ENCODE results near the gene CLDN3.

DNA sequence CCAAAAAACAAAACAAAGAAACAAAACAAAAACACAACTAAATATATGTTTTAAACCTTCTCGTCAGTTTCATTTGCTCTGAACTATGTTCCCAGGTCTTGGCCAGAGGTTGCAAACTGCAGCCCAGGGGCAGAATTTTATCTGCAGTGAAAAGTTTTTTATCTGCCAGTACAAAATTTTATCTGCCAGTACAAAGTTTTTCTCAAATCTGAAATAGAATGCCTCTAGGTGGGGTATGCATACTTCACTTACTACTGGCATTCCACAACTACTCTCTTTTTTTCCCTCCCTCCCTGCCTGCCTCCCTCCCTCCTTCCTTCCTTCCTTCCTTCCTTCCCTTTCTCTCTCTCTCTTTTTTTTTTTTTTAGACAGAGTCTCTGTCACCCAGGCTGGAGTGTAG is 9.4 kb upstream of the CLDN3 start:
- TF ChIP-seq CTCF (conservative IDR thresholded peaks at IDR 0.05; ENCODE audit: low read length) (no peak), EZH2phosphoT487 (IDR thresholded peaks at IDR 0.05; ENCODE audit: borderline replicate concordance, low read depth, low read length) (no peak)
